KMS-11 (cell line): ENCODE measurements around the gene SPON1.
A peak's percentile ranks its signal among the peaks of the same experiment; 100 is the strongest.

ENCODE experiments used
- H2AFZ ChIP-seq: fragments of 200-600 bp; sonication (generic); 2 replicates; pipeline ENCODE4 v1.6.1; 2016; ENCODE audit warnings: antibody characterized with exemption, mixed run types, low read depth
- H3K27ac ChIP-seq: fragments of 200-600 bp; sonication (generic); 2 replicates; pipeline ENCODE4 v1.6.1; 2016; ENCODE audit warnings: mild to moderate bottlenecking, mixed run types
- H3K27me3 ChIP-seq: fragments of 200-600 bp; sonication (generic); 2 replicates; pipeline ENCODE4 v1.6.1; 2017; ENCODE audit warnings: mild to moderate bottlenecking, low read depth, mixed run types, moderate library complexity; ENCODE audit not compliant: insufficient read depth
- H3K36me3 ChIP-seq: fragments of 200-600 bp; sonication (generic); 2 replicates; pipeline ENCODE4 v1.6.1; 2017; ENCODE audit warnings: mild to moderate bottlenecking, mixed run types; ENCODE audit not compliant: insufficient read depth
- H3K4me1 ChIP-seq: fragments of 200-600 bp; sonication (generic); 2 replicates; pipeline ENCODE4 v1.6.1; 2016; ENCODE audit warnings: mild to moderate bottlenecking, low read depth, mixed run types; ENCODE audit not compliant: poor library complexity, severe bottlenecking
- H3K4me2 ChIP-seq: fragments of 200-600 bp; sonication (generic); 2 replicates; pipeline ENCODE4 v1.7.0; 2016; ENCODE audit warnings: mild to moderate bottlenecking, mixed run types
- H3K4me3 ChIP-seq: fragments of 200-600 bp; sonication (generic); IDR thresholded peaks from 2 replicates; pipeline ENCODE4 v1.6.1; 2017; ENCODE audit warnings: low read depth, low read length, mixed read lengths; ENCODE audit not compliant: insufficient read depth
- H3K79me2 ChIP-seq: fragments of 200-600 bp; sonication (generic); 2 replicates; pipeline ENCODE4 v1.6.1; 2016; ENCODE audit warnings: low read depth, mixed run types; ENCODE audit not compliant: insufficient read depth
- H3K9ac ChIP-seq: fragments of 200-600 bp; sonication (generic); 2 replicates; pipeline ENCODE4 v1.6.1; 2016; ENCODE audit warnings: mild to moderate bottlenecking, mixed run types
- H4K20me1 ChIP-seq: fragments of 200-600 bp; sonication (generic); 2 replicates; pipeline ENCODE4 v1.6.1; 2016; ENCODE audit warnings: mild to moderate bottlenecking, mixed run types; ENCODE audit not compliant: insufficient read depth
- CTCF ChIP-seq: fragments of 200-600 bp; sonication (generic); conservative IDR thresholded peaks from 2 replicates; pipeline ENCODE4 v1.6.1; 2017; ENCODE audit warnings: low read depth, mild to moderate bottlenecking, antibody characterized with exemption, low read length, moderate library complexity, mixed read lengths

The SPON1 gene

GRCh38 chr11:14314127-14314526 is 351.6 kb downstream of the SPON1 start:
- Histone ChIP-seq H3K36me3 (no peaks in the 10 kb centered on the region), H3K79me2 (no peaks in the 10 kb centered on the region), H3K4me3 (no peak overlapping the region), H4K20me1 (no peaks in the 10 kb centered on the region), H3K9ac (no peak overlapping the region), H3K27me3 (no peaks in the 10 kb centered on the region), H3K4me1 (peaks cover 33% of the 10 kb centered on the region), H3K4me2 (0 out of 2 replicates have a peak overlapping the region, but pooled peaks have one; percentile 19), H2AFZ (no peak overlapping the region), H3K27ac (no peak overlapping the region)
- TF ChIP-seq CTCF = no peak

DNA sequence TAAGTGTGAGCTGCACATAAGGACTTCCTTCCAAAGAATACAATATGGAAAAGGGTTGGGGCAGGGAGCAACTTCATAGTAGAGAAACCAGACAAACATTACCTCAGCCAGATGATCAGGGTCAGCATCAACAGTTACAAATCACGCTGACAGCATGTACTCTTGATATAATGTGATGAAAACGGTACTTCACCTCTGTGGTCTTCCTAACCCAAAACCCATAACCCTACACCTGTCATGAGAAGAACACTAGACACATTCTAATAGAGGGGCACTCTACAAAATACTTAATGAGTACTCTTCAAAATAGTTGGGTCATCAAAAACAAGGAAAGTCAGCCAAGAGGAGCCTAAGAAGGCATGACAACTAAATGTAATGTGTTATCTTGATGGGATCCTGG is 352.6 kb downstream of the SPON1 start:
- Histone ChIP-seq H3K79me2 (no peaks in the 10 kb centered on the region), H3K9ac (no peak overlapping the region), H3K4me3 (no peak overlapping the region), H4K20me1 (no peaks in the 10 kb centered on the region), H3K36me3 (no peaks in the 10 kb centered on the region), H3K4me1 (peaks cover 39% of the 10 kb centered on the region), H3K27me3 (no peaks in the 10 kb centered on the region), H3K27ac (no peak overlapping the region), H3K4me2 (no peak overlapping the region), H2AFZ (no peak overlapping the region)
- TF ChIP-seq CTCF = no peak
